ENCODE data around the gene COPA.

DNA sequence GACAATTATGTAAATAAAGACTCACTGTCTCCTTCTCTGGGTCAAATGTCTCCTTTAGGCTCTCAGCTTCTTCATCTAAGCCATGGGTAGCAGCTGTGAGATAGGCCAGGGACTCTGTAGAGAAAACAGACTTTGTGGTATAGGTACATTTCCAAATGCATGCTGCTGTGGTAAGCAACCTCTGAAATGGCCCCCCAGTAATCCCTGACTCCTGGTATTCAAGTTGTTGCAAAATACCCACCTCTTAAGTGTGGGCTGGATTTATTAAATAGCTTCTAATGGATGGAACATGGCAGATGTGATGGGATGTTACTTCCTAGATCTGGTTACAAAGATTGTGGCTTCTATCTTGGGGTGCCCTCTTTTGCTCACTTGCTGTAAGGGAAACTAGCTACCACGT, 47.0 kb downstream of the COPA start:
- TF ChIP-seq EZH2 (IDR thresholded peaks at IDR 0.05) (no peak), POLR2AphosphoS5 (IDR thresholded peaks at IDR 0.05; ENCODE audit: borderline replicate concordance, low read depth, low read length) (no peak), FOXP2 (optimal IDR thresholded peaks at IDR 0.05; ENCODE audit: control extremely low read depth, extremely low read length, insufficient read depth) (no peak)
